HEK293 (cell line): ENCODE measurements around the gene PIM2.

Experiments used
- BCL6B ChIP-seq: fragments of 450-650 bp; formaldehyde crosslinking; IDR thresholded peaks from 2 replicates; pipeline ENCODE4 v1.5.1; 2017; ENCODE audit warnings: missing biosample characterization, missing genetic modification characterization
- GLI2 ChIP-seq: fragments of 450-650 bp; formaldehyde crosslinking; IDR thresholded peaks from 2 replicates; pipeline ENCODE4; 2017; ENCODE audit warnings: missing biosample characterization, missing genetic modification characterization, low read depth, borderline replicate concordance
- HIC1 ChIP-seq: fragments of 450-650 bp; formaldehyde crosslinking; IDR thresholded peaks from 2 replicates; pipeline ENCODE4 v1.5.1; 2016; ENCODE audit warnings: missing biosample characterization, missing genetic modification characterization
- KLF1 ChIP-seq: fragments of 450-650 bp; formaldehyde crosslinking; IDR thresholded peaks from 2 replicates; pipeline ENCODE4 v1.5.1; 2016; ENCODE audit warnings: missing biosample characterization, missing genetic modification characterization
- KLF10 ChIP-seq: fragments of 450-650 bp; IDR thresholded peaks from 2 replicates; pipeline ENCODE4 v1.5.1; 2018; ENCODE audit warnings: missing biosample characterization, mild to moderate bottlenecking, missing genetic modification characterization
- PRDM1 ChIP-seq: fragments of 450-650 bp; formaldehyde crosslinking; IDR thresholded peaks from 2 replicates; pipeline ENCODE4; 2016; ENCODE audit warnings: missing biosample characterization, missing genetic modification characterization
- ZBTB48 ChIP-seq: fragments of 450-650 bp; formaldehyde crosslinking; IDR thresholded peaks from 2 replicates; pipeline ENCODE4 v1.5.1; 2016; ENCODE audit warnings: missing biosample characterization, missing genetic modification characterization
- ZBTB49 ChIP-seq: fragments of 450-650 bp; formaldehyde crosslinking; IDR thresholded peaks from 2 replicates; pipeline ENCODE4 v1.5.1; 2016; ENCODE audit warnings: missing biosample characterization, missing genetic modification characterization, low read depth
- ZIC2 ChIP-seq: fragments of 450-650 bp; formaldehyde crosslinking; IDR thresholded peaks from 2 replicates; pipeline ENCODE4 v1.5.1; 2016; ENCODE audit warnings: missing biosample characterization, missing genetic modification characterization
- ZNF146 ChIP-seq: fragments of 450-650 bp; formaldehyde crosslinking; IDR thresholded peaks from 2 replicates; pipeline ENCODE4 v1.5.1; 2016; ENCODE audit warnings: missing biosample characterization, missing genetic modification characterization
- ZNF211 ChIP-seq: fragments of 450-650 bp; formaldehyde crosslinking; IDR thresholded peaks from 2 replicates; pipeline ENCODE4 v1.5.1; 2016; ENCODE audit warnings: low read depth, missing biosample characterization, missing genetic modification characterization
- ZNF221 ChIP-seq: fragments of 450-650 bp; formaldehyde crosslinking; IDR thresholded peaks from 2 replicates; pipeline ENCODE4 v1.5.1; 2017; ENCODE audit warnings: missing biosample characterization, missing genetic modification characterization, borderline replicate concordance
- ZNF280D ChIP-seq: fragments of 450-650 bp; formaldehyde crosslinking; IDR thresholded peaks from 2 replicates; pipeline ENCODE4 v1.5.1; 2016; ENCODE audit warnings: missing biosample characterization, missing genetic modification characterization
- ZNF324 ChIP-seq: fragments of 450-650 bp; formaldehyde crosslinking; IDR thresholded peaks from 2 replicates; pipeline ENCODE4 v1.5.1; 2016; ENCODE audit warnings: missing biosample characterization, missing genetic modification characterization
- ZNF350 ChIP-seq: fragments of 450-650 bp; formaldehyde crosslinking; IDR thresholded peaks from 2 replicates; pipeline ENCODE4 v1.5.0; 2017; ENCODE audit warnings: missing biosample characterization, mild to moderate bottlenecking, missing genetic modification characterization
- ZNF449 ChIP-seq: fragments of 450-650 bp; formaldehyde crosslinking; IDR thresholded peaks from 2 replicates; pipeline ENCODE4 v1.5.1; 2017; ENCODE audit warnings: missing biosample characterization, mild to moderate bottlenecking, missing genetic modification characterization, moderate library complexity
- ZNF549 ChIP-seq: fragments of 450-650 bp; IDR thresholded peaks from 2 replicates; pipeline ENCODE4 v1.5.1; 2018; ENCODE audit warnings: missing biosample characterization, missing genetic modification characterization, mild to moderate bottlenecking, inconsistent platforms, moderate library complexity
- ZNF555 ChIP-seq: fragments of 450-650 bp; formaldehyde crosslinking; conservative IDR thresholded peaks from 2 replicates; pipeline ENCODE4 v1.5.1; 2017; ENCODE audit warnings: missing biosample characterization, mild to moderate bottlenecking, missing genetic modification characterization, inconsistent platforms
- ZNF580 ChIP-seq: fragments of 450-650 bp; formaldehyde crosslinking; IDR thresholded peaks from 2 replicates; pipeline ENCODE4 v1.5.1; 2016; ENCODE audit warnings: missing biosample characterization, missing genetic modification characterization
- ZNF624 ChIP-seq: fragments of 450-650 bp; formaldehyde crosslinking; IDR thresholded peaks from 2 replicates; pipeline ENCODE4 v1.5.1; 2017; ENCODE audit warnings: missing biosample characterization, missing genetic modification characterization
- ZNF670 ChIP-seq: fragments of 450-650 bp; formaldehyde crosslinking; IDR thresholded peaks from 2 replicates; pipeline ENCODE4 v1.5.1; 2016; ENCODE audit warnings: missing biosample characterization, missing genetic modification characterization, low read depth
- ZNF677 ChIP-seq: fragments of 450-650 bp; IDR thresholded peaks from 2 replicates; pipeline ENCODE4 v1.5.0; 2018; ENCODE audit warnings: missing biosample characterization, mild to moderate bottlenecking, missing genetic modification characterization, moderate library complexity
- ZSCAN18 ChIP-seq: fragments of 450-650 bp; formaldehyde crosslinking; IDR thresholded peaks from 2 replicates; pipeline ENCODE4 v1.5.1; 2016; ENCODE audit warnings: missing biosample characterization, missing genetic modification characterization
- ZXDB ChIP-seq: fragments of 450-650 bp; formaldehyde crosslinking; IDR thresholded peaks from 2 replicates; pipeline ENCODE4 v1.5.1; 2016; ENCODE audit warnings: missing biosample characterization, missing genetic modification characterization

The PIM2 gene

GRCh38 chrX:48897625-48898306 lies 21.1 kb downstream of the PIM2 start, which contains the start of the genes PQBP1 and TIMM17B (continued):
- TF ChIP-seq ZNF580 (tag by site-specific recombination) (no peak; the same call in 1 of the 2 replicates), KLF10 (no peak; the same call in 1 of the 2 replicates), ZNF221 (tag by site-specific recombination) (no peak), ZNF670 (no peak), ZNF324 (tag by site-specific recombination) (peak; percentile 55; the same call in 1 of the 2 replicates), ZNF350 (no peak), PRDM1 (no peak), ZNF624 (tag by site-specific recombination) (no peak), ZNF677 (no peak), ZSCAN18 (tag by site-specific recombination) (no peak), ZIC2 (no peak), ZNF555 (tag by site-specific recombination) (no peak), KLF1 (tag by site-specific recombination) (no peak), ZNF549 (no peak), ZXDB (tag by site-specific recombination) (peak; percentile 73), BCL6B (no peak), ZBTB49 (no peak), GLI2 (tag by site-specific recombination) (no peak), ZBTB48 (tag by site-specific recombination) (no peak), ZNF211 (tag by site-specific recombination) (no peak), ZNF146 (tag by site-specific recombination) (0 out of 2 replicates have a peak, but pooled peaks have one; percentile 8), ZNF449 (tag by site-specific recombination) (no peak), ZNF280D (tag by site-specific recombination) (peak; percentile 69; the same call in 1 of the 2 replicates), HIC1 (peak; percentile 91; the same call in 1 of the 2 replicates)
